ENCODE results near the gene ANGEL2.

Gene ANGEL2

GRCh38 chr1:212942679-212943392 lies 72.8 kb downstream of the ANGEL2 start:
- Histone ChIP-seq H3K36me3 (ENCODE audit: low read length) (no peaks in the 10 kb centered on the region), H3K9me3 (ENCODE audit: insufficient read depth, low read length) (no peaks in the 10 kb centered on the region), H3K27me3 (ENCODE audit: low read length) (no peaks in the 10 kb centered on the region), H3K9ac (ENCODE audit: low read length) (no peak overlapping the region), H3K27ac (ENCODE audit: low read depth, low read length) (no peak overlapping the region), H3K79me2 (ENCODE audit: insufficient read depth, low read length) (no peaks in the 10 kb centered on the region), H3K9me2 (replicated peaks; ENCODE audit: insufficient read depth, low read length) (no peaks in the 10 kb centered on the region), H3K4me3 (ENCODE audit: insufficient read depth, low read length, poor library complexity, severe bottlenecking) (no peak overlapping the region), H4K20me1 (ENCODE audit: low read depth, low read length) (no peaks in the 10 kb centered on the region), H3F3A (ENCODE audit: insufficient read depth) (no peaks in the 10 kb centered on the region), H2AFZ (ENCODE audit: low read depth, low read length, severe bottlenecking) (no peak overlapping the region), H3K4me2 (ENCODE audit: low read depth, low read length, poor library complexity, severe bottlenecking) (no peak overlapping the region)
- no peak for TF ChIP-seq CTCF (IDR thresholded peaks at IDR 0.05; ENCODE audit: insufficient read depth, low read length, poor library complexity, severe bottlenecking)
- no peak for TF ChIP-seq EZH2phosphoT487 (conservative IDR thresholded peaks at IDR 0.05; ENCODE audit: low read length)
